K562 (cell line): ENCODE data around the gene ANKLE1. TPM values are rescaled to one million over a fixed set of nuclear protein-coding genes. Genes with fewer than 3 reads are reported as not detected.
A peak's percentile ranks its signal among the peaks of the same experiment; 100 is the strongest.

ENCODE experiments used
- CBX3 ChIP-seq, 2 experiments: IDR thresholded peaks; 1 replicate in 1 of 2; 2 replicates in 1 of 2; pipeline ENCODE4 v1.6.1; 2012; ENCODE audit warnings: inconsistent platforms in 2 of 2, low read length in 2 of 2, borderline replicate concordance in 1 of 2, control low read depth in 1 of 2
- CREM ChIP-seq: IDR thresholded peaks from 2 replicates; pipeline ENCODE4 v1.6.1; 2014; ENCODE audit warnings: antibody characterized with exemption, low read depth
- E2F5 ChIP-seq: sonication (generic); formaldehyde crosslinking; IDR thresholded peaks from 2 replicates; pipeline ENCODE4 v1.8.0; 2022; ENCODE audit warnings: mild to moderate bottlenecking, missing genetic modification reagents
- EZH2 ChIP-seq: IDR thresholded peaks from 2 replicates; pipeline ENCODE4 v1.6.1; 2012; ENCODE audit warnings: low read depth, mild to moderate bottlenecking, inconsistent platforms, low read length, borderline replicate concordance
- HMGXB4 ChIP-seq: sonication (generic); formaldehyde crosslinking; IDR thresholded peaks from 2 replicates; pipeline ENCODE4 v1.8.1; 2023; ENCODE audit warnings: mild to moderate bottlenecking, missing genetic modification reagents
- MED1 ChIP-seq: sonication (generic); formaldehyde crosslinking; IDR thresholded peaks from 2 replicates; pipeline ENCODE4 v1.8.1; 2023; ENCODE audit warnings: missing genetic modification reagents, borderline replicate concordance
- MTA3 ChIP-seq: fragments of 450-650 bp; formaldehyde crosslinking; IDR thresholded peaks from 2 replicates; pipeline ENCODE4 v1.6.1; 2017; ENCODE audit warnings: mild to moderate bottlenecking, borderline replicate concordance
- NFIX ChIP-seq: fragments of 250-450 bp; sonication (Bioruptor Pico); IDR thresholded peaks from 2 replicates; pipeline ENCODE4 v1.4.0; 2020; ENCODE audit warnings: low read depth, mild to moderate bottlenecking, moderate library complexity
- RCOR1 ChIP-seq, 2 experiments: IDR thresholded peaks; 2 replicates each; pipeline ENCODE4 v1.6.1; 2012; ENCODE audit warnings: low read depth in 2 of 2, low read length in 2 of 2, borderline replicate concordance in 1 of 2, improper control_type of control experiment in 1 of 2
- SAFB2 ChIP-seq: fragments of 200-400 bp; formaldehyde crosslinking; IDR thresholded peaks from 2 replicates; pipeline ENCODE4 v1.6.1; 2018; ENCODE audit warnings: borderline replicate concordance, low read length, low read depth, moderate library complexity; ENCODE audit not compliant: severe bottlenecking
- U2AF2 ChIP-seq: fragments of 200-400 bp; formaldehyde crosslinking; optimal IDR thresholded peaks from 2 replicates; pipeline ENCODE3; 2017; ENCODE audit warnings: low read depth, mild to moderate bottlenecking, low read length
- WHSC1 ChIP-seq: IDR thresholded peaks from one replicate; pipeline ENCODE4 v1.6.1; 2012; ENCODE audit warnings: low read length, control low read depth, inconsistent platforms
- ZFP36 ChIP-seq: fragments of 150-350 bp; IDR thresholded peaks from 2 replicates; pipeline ENCODE4 v1.6.1; 2018; ENCODE audit warnings: low read length, low read depth; ENCODE audit not compliant: partially characterized antibody
- ZNF184 ChIP-seq: sonication (generic); formaldehyde crosslinking; IDR thresholded peaks from 2 replicates; pipeline ENCODE4 v1.5.0; 2020; ENCODE audit warnings: missing genetic modification reagents
- ZNF217 ChIP-seq: sonication (generic); formaldehyde crosslinking; IDR thresholded peaks from 2 replicates; pipeline ENCODE4 v1.8.0; 2022; ENCODE audit warnings: mild to moderate bottlenecking, missing genetic modification reagents
- polyA plus RNA-seq, 8 experiments: library from polyadenylated mRNA; depleted of rRNA in 4 of 8; stranded (reverse) in 5 of 8; unstranded in 3 of 8; fragments of >200 nt; fragmentation: Nextera tagmentation in 2 of 8; fragmentation: Illumina TruSeq in 1 of 8; extraction: Ambion mirVana in 2 of 8; extraction: Trizol in 1 of 8; gene quantifications; 2 replicates each; pipeline versions ENCODE4 v1.2.1 to v1.2.3, GENCODE V29; 2011 to 2014; ENCODE audit warnings: inconsistent platforms in 1 of 8, missing spikeins in 1 of 8
- total RNA-seq, 7 experiments: library from RNA; depleted of rRNA in 6 of 7; stranded (reverse); fragments of >200 nt in 6 of 7; fragmentation: Illumina TruSeq in 2 of 7; extraction: Trizol in 2 of 7; gene quantifications; 2 replicates each; pipeline versions ENCODE4 v1.2.1 to v1.2.3, GENCODE V29; 2011 to 2021; ENCODE audit warnings: low replicate concordance in 1 of 7
- TF ChIP-seq, protein P1 (sequence below): fragments of 250-450 bp; sonication (Bioruptor Pico); IDR thresholded peaks from 2 replicates; pipeline ENCODE4 v1.5.0; 2021; ENCODE audit warnings: mild to moderate bottlenecking, moderate library complexity
- TF ChIP-seq, protein P2 (sequence below): fragments of 250-450 bp; sonication (Bioruptor Pico); IDR thresholded peaks from 2 replicates; pipeline ENCODE4 v1.9.0; 2021; ENCODE audit warnings: mild to moderate bottlenecking
- TF ChIP-seq, protein P3 (sequence below): fragments of 250-450 bp; sonication (Bioruptor Pico); IDR thresholded peaks from 2 replicates; pipeline ENCODE4 v1.8.0; 2021; ENCODE audit warnings: mild to moderate bottlenecking, moderate library complexity

The ANKLE1 gene
- total and polyA plus RNA-seq, 9 of the 15 experiments (the other 6 are each of a cell fraction or from before 2014, with no cell fraction given), result 0.63 to 9.2 (median 2.9) TPM

GRCh38 chr19:17334414-17335409, 53.0 kb downstream of the ANKLE1 start, which contains the start of gene ANO8 (continued):
- TF ChIP-seq HMGXB4, result 0 out of 2 replicates have a peak, but pooled peaks have one; percentile 10
- TF ChIP-seq RCOR1 (IDR thresholded peaks at IDR 0.05; ENCODE audit: borderline replicate concordance in 1 of 2, low read depth in 2 of 2, low read length in 2 of 2), result peak; percentile 82 to 96
- TF ChIP-seq EZH2, result no peak
- no peak for TF ChIP-seq MED1 (CRISPR knock-in tag)
- peak in 1 of 2 experiments; percentile 85; a peak in 1 of 3 replicates for TF ChIP-seq CBX3 (IDR thresholded peaks at IDR 0.05; ENCODE audit: borderline replicate concordance in 1 of 2, low read length in 2 of 2)
- TF ChIP-seq U2AF2, result no peak
- no peak for TF ChIP-seq NFIX
- peak; percentile 76 for TF ChIP-seq ZFP36
- no peak for TF ChIP-seq SAFB2
- TF ChIP-seq, protein P1, sequence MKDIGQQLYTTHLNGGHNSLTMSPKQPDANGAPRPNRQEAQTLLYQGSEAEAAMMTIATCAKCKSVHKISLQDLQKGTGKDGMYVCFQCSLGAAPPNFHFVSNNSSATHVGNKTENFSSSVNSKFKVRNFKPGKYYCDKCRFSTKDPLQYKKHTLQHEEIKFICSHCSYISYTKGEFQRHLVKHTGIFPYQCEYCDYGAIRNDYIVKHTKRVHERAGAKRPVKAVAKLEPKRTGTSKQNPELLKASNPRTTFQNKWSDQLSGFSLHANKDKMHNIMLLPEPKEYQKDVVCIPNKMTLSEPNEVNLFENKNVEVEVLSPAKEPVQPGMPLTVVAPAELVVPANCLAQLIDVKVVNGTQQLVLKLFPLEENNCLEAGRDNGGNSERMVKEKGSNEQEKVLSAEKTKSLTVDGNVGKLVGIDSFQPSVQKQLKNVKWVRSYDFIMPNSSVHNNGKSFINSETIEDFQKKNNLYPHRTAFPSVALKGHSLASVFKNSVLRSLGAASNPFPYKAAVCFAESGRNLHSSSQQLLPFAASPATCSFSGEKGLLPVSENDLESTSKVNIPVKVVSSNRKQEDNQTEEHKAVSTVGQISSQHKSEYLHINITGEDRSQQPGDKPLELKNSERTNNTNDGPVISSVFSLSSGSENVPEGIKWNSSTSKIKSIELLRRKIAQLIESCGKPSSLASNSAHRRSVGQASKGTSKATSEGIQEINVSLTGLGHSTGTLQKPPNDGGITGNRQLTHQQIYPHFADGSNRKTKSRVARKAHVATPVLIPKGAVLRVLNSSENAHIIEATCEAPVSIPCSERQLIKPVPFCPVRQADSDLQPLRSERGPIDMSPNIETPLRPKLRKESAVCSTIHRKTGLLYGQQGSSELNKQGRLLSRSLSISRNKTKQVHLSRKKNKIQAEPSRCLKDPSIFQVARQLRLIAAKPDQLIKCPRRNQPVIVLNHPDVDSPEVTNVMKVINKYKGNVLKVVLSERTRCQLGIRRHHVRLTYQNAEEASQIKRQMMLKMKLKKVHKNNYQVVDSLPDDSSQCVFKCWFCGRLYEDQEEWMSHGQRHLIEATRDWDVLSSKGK (CRISPR knock-in tag), result no peak
- peak; percentile 98 for TF ChIP-seq CREM
- TF ChIP-seq MTA3, result peak; percentile 93
- no peak for TF ChIP-seq ZNF184 (CRISPR knock-in tag)
- TF ChIP-seq, protein P2, sequence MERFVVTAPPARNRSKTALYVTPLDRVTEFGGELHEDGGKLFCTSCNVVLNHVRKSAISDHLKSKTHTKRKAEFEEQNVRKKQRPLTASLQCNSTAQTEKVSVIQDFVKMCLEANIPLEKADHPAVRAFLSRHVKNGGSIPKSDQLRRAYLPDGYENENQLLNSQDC (CRISPR knock-in tag), result peak; percentile 63; the same call in 1 of the 2 replicates
- TF ChIP-seq ZNF217, result no peak
- no peak for TF ChIP-seq WHSC1
- TF ChIP-seq E2F5 (CRISPR knock-in tag), result no peak; the same call in 1 of the 2 replicates
- TF ChIP-seq, protein P3, sequence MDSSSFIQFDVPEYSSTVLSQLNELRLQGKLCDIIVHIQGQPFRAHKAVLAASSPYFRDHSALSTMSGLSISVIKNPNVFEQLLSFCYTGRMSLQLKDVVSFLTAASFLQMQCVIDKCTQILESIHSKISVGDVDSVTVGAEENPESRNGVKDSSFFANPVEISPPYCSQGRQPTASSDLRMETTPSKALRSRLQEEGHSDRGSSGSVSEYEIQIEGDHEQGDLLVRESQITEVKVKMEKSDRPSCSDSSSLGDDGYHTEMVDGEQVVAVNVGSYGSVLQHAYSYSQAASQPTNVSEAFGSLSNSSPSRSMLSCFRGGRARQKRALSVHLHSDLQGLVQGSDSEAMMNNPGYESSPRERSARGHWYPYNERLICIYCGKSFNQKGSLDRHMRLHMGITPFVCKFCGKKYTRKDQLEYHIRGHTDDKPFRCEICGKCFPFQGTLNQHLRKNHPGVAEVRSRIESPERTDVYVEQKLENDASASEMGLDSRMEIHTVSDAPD (CRISPR knock-in tag), result no peak
